HG03103 (cell line): Measurements from ENCODE around the gene MOG.

ENCODE experiments used
- ATAC-seq: cut with Tn5 transposase; IDR thresholded peaks from one replicate; pipeline ENCODE4 v1.9.1; 2021; ENCODE audit warnings: low read depth; ENCODE audit not compliant: unreplicated experiment

The MOG gene

DNA sequence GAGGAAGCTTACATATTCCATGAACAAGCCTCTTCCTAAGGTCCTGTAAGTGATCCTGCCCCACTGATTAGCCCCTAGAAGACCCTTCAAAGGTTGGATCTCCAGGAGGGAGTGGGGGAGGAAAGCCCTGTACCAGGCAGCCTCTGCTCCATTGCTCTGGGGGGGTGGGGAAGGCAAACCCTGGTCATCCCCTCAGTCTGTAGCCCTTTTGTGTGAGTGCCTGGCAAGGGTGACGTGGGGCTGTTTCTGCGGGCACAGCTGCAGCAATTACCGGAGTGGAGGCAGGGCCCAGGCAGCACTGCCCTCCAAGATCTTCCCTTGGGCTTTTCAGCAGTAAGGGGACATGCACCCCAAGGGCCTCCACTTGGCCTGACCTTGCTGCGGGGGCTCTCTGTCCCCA, at the start of gene MOG:
Gene MOG, plus strand, starts transcription at position 295 of the 400 bp plus-strand sequence. CDS start 118 bp downstream, outside the sequence.
- ATAC-seq: no peak

- ATAC-seq: no peak
Observed at GRCh38 chr6:29608131-29608530, 48.8 kb upstream of the MOG start.

GRCh38 chr6:29610540-29610939, 46.4 kb upstream of the MOG start:
- no peak for ATAC-seq

DNA sequence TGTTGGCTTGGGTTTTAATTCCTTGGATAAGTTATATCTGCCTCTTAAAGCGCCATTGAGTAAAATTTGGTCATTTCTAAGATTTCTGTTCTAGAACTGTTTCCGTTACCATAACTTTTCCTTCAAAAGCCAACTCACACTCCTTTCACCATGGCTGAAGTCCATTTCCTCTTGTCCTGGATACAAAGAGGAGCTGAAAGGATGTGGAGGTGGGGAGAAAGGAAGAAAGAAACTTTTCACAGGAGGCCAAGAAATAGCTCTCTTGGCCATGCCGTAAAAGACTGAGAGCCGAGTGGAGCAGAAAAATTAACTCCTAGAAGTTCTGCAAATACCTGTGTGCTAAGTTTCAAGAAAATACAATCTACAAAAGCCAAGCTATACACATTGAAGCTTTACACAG, 45.5 kb upstream of the MOG start:
- no peak for ATAC-seq

DNA sequence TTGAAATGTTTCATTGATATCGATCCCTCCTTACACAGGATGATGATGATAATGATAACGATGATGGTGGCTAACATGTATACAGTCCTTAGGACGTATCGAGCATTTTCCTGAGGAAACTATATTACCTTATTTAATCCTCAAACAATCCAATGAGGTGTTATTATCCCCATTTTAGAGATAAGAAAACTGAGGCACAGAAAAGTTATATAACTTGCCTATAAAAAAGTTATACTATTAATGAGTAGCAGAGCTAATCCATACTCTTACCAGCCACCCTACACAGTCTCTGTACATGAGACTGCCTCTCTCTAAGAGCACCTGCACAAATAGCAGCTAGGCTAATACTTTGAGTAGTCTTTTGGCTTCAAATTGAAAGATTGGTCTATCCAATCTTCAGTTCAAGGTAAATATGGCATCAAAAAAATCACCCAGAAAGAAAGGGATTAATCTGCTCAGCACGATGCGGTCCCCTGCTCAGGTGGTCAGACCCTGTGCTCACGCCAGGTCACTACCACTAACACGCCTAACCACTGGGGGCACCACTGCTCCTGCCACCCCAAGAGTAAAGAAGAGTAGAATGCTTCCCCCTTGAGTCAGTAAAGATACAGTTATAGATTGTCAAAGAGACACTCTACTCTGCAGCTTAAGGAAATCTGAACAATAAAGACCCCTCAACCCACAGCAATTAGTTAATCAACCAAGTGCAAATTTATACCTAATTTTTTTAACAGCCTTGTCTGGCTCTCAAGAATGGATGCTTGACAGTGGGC, 38.9 kb upstream of the MOG start:
- ATAC-seq: no peak

- ATAC-seq: no peak
Observed at GRCh38 chr6:29619578-29620160, 37.2 kb upstream of the MOG start.

DNA sequence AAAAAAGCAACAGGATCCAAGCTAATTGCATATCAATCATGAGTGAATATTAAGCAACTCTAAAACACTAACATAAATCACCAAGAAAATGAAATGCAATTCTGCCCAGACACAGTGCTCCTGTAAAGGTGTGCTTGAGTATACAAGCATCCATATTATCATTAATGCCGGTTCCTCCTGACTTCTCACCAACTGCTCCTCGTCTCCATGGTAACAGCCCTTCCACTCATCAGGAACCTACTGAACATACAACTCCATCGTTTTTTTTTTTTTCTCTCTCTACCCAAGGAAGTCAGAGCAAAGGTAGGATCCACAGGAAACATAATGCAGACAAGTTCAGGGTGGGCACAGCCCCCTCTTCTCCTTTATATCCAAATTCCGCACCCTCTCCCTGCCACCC, 36.3 kb upstream of the MOG start:
- no peak for ATAC-seq

DNA sequence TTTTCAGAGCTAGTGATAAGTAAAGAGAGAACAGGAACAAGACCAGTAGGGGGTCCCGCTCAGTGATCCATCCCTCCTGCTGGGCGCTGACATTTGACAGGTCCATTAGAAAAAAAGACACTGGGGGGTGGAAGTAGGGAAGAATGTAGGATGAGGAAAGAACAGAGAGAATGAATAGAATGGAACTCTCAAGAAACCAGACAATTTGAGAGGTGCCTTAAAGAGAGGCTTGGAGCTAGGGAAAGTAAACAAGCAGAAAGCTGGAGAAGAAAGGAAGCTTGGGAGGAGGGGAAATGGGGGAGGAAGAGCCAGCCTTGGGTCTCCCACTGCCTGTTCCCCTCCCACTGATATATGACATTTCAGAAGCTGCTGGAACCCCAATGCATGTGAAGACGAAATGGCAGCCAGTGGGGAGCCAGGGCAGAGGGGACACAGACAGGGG, 32.4 kb upstream of the MOG start:
- no peak for ATAC-seq

- no peak for ATAC-seq
Observed at GRCh38 chr6:29625337-29625930, 31.5 kb upstream of the MOG start.

DNA sequence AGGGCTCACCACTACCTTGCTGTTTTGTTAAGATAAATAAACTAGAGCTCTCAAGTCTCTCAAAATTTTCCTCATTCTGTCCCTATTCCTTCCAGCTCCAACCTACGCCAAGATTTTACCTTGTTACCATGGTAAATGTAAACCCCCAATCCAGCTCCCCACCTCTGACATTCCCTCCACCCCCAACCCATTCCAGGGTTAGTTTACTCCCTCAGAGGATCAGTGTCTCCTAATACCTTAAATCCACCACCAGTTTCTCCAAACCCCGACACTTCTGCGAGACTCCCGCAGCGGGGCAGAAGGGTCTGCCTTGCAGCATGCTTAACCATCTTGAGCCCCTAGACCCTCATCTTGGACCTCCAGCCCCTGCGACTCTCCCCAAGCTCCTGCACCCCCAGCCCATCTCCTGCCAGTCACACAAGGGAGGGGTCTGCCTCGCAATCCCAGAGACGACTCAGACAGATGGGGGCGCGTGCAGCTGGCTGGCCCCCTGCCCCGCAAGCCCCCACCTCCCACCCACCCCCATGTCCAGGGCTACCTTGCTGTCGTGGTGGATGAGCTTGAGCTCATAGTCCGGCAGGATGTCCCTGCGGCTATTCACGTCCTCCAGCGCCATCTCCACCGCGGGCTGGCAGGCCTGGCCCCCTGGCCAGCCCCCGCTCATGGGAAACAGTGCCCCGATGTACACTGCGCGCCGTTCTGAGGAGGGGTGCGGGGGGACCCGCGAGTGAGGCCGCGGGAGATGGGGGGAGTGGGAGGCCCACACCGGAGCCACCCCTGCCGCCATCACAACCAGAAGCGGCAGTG, 29.7 kb upstream of the MOG start:
- ATAC-seq: no peak

DNA sequence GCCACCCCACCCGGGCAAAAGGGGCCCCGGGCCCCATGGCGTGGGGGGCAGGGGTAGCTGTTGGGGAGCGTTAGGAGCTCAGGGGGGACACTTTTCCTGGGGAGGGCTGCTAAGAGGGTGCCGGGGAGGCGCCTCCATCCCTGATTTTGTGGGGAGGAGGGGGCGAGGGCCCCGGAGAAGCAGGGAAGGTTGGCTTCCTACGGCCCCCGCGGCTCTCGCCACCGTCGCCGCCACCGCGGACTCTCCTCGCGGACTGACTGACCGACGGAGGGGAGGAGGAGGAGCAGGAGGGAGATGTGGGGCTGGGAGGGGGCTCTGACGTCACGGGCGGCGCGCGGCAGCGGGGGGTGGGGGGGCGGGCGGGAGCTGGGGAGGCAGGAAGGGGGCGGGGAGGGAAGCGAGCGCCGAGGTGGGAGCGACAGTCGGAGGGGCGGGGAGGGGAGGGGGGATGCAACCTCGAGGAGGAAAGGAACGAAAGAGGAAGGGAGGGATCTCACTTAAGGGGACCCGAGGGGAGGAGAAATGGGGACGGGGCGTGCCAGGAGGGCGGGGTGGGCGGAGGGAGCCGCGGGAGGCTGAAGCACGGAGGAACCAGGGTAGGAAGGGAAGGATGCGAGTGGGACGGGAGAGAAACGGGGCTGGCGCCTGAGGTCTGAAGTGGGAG, 29.0 kb upstream of the MOG start:
- no peak for ATAC-seq

- ATAC-seq: no peak
Observed at GRCh38 chr6:29628419-29629281, 28.2 kb upstream of the MOG start.

- ATAC-seq: no peak
Observed at GRCh38 chr6:29629571-29629970, 27.3 kb upstream of the MOG start.

GRCh38 chr6:29630315-29630714, 26.6 kb upstream of the MOG start:
- no peak for ATAC-seq

DNA sequence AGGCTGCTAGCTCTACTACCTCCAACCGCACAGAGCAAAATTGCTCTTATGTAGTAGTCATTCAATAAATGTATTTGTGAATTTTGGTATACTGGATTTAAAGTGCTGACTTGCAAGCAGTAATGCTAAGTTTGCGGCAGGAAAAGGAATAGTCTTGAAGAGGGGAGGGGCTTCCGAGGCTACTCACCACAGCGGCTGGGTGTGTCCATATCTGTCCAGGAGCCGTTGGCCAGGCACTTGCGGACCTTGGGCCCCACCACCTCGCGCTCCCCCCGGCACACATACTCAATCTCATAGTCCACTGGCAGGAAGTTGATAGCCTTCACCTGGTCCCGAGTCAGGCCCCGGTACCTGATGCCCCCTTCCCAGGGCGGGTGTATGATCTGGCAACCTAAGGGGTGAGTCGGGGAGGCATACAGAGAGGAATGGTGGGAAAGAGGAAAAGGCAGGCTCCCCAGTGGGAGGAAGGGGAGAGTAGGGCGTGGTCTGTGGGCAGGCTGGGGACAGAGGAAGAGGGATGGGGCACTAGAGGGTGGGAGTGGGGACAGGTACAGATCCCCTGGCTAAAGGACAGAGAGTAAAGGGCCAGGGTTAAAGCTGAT, 25.6 kb upstream of the MOG start:
- no peak for ATAC-seq

DNA sequence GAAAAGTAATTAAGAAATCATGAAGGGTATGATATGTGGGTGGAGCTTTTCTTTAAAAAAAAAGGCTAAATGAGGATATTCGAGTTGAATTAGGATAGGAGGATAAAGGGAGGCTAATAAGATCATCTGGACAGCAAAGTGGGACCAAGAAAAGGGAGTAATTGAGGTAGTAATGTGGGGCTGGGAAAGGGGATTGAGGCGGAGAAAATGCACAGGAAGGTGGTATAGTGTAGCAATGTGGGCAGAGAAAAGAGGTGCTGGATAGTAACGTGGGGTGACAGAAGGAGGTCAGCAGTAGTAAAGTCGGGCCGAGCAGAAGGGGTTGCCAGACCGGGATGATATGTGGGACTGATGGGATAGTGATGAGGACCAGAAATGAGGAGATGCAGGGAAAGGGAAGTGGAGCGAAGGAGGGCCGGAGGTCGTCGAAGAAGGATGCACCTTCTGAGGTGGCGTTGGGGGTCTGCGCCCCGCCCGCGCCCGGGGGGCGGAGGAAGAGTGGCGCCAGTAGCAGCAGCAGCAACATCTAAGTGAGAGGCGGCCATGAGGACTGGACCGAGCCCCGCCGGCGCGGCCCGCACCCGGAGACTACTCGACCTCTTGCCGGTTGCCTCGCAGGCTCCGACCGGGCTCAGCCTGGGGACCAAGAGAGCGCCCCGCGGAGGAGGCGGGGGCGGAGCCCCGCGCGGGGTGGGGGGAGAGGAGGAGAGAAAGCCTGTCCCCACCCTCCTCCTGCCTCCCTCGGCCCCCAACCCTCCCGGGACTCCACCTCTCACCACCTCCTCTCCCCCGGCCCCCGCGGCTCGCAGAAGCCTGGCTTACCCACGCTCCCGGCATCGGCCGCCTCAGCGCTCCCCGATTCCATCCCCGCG, 24.8 kb upstream of the MOG start:
- peak; percentile 35 for ATAC-seq

DNA sequence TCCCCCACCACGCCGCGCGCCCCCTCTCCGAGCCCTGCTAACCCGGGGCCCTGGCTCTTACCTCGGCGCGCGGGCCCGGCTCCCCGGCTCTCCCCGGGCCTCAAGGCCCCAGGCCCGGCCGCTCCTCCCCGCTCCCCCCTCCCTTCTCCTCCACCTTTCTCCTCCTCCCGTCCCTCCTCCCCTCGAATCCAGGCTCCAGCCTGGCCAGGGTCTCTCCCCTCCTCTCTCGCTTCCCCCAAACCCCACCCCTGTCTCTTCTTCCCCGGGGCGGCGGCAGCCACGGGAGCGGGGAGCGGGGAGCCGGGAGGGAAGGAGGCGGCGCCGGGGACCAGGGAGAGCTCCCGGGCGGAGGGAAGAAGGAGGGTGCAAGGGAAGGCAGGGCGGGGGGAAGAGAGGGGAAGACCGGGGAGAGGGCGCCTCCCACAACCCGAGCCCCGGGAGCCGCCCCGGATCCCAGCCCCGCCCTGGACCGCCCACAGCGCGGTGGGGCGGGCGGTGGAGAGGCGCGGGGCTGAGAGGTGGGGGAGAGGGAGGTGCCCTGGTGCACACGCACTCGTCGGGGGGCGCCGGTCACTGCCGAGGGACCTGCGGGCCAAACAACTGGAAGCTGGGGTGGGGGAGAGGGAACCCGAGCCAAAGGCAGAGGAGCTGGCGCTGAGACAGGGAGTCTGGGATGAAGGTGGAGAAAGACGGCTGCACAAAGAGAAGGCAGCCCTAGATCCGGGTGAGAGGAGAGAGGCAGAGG, 23.9 kb upstream of the MOG start, which contains the start of gene GABBR1:
Gene GABBR1, minus strand, starts transcription at position 395 of the 745 bp plus-strand sequence. CDS start 798 bp downstream, outside the sequence.
- ATAC-seq: peak; percentile 55
